Renal cortex interstitium (tissue), 11 donors: ENCODE data around the gene TAC3. TPM values are rescaled to one million over a fixed set of nuclear protein-coding genes. Genes with fewer than 3 reads are reported as not detected.
A peak's percentile ranks its signal among the peaks of the same experiment; 100 is the strongest.

Experiments
- DNase-seq, 11 donors: peaks; one replicate each; pipeline ENCODE4 v3.0.0-alpha.2; 2013; ENCODE audit warnings: low read depth in 9 of 11, low spot score in 4 of 11; ENCODE audit errors: extremely low read depth in 1 of 11
- polyA plus RNA-seq, 3 donors: library from polyadenylated mRNA; unstranded; fragments of 120-200 nt; gene quantifications; one replicate each; pipeline ENCODE4 v1.2.1, GENCODE V29; 2013; ENCODE audit not compliant: insufficient read length in 3 of 3

The TAC3 gene
- polyA plus RNA-seq, 3 donors, result 0.24 to 1.1 (median 0.47) TPM

GRCh38 chr12:57010627-57011247, 5.6 kb downstream of the TAC3 start:
- no peak for DNase-seq

- no peak for DNase-seq
These were observed 6.2 kb downstream of the TAC3 start for GRCh38 chr12:57009949-57010626.

GRCh38 chr12:57008178-57008577, 8.2 kb downstream of the TAC3 start:
- DNase-seq, result peak in 8 of 11 donors; percentile 34 to 70 (median 44)

GRCh38 chr12:57006809-57007475, 9.4 kb downstream of the TAC3 start:
- no peak for DNase-seq

- DNase-seq, result peak in 4 of 11 donors; percentile 48 to 60 (median 53)
These were observed 10.1 kb downstream of the TAC3 start, which contains the start of gene ZBTB39 for GRCh38 chr12:57005980-57006808. ZBTB39 (minus strand) TSS chr12:57006546; CDS start chr12:57004917, 1,629 bp downstream.

- DNase-seq, result no peak
These were observed 11.7 kb downstream of the TAC3 start for GRCh38 chr12:57004651-57005050.

GRCh38 chr12:57003395-57003794, 12.9 kb downstream of the TAC3 start:
- no peak for DNase-seq

GRCh38 chr12:57001448-57001906, 14.9 kb downstream of the TAC3 start:
- peak in 3 of 11 donors; percentile 40 to 44 (median 43) for DNase-seq

GRCh38 chr12:57000393-57000792, 15.9 kb downstream of the TAC3 start:
- DNase-seq, result no peak

- no peak for DNase-seq
These were observed 16.9 kb downstream of the TAC3 start for GRCh38 chr12:56999456-56999855.

- DNase-seq, result no peak
These were observed 17.3 kb downstream of the TAC3 start for GRCh38 chr12:56998981-56999380.

GRCh38 chr12:56998316-56998715, 18.0 kb downstream of the TAC3 start:
- no peak for DNase-seq

- DNase-seq, result no peak
These were observed 19.4 kb downstream of the TAC3 start for GRCh38 chr12:56996793-56997545.

GRCh38 chr12:56995930-56996496, 20.3 kb downstream of the TAC3 start:
- DNase-seq, result no peak

- no peak for DNase-seq
These were observed 21.0 kb downstream of the TAC3 start for GRCh38 chr12:56995201-56995929.

- DNase-seq, result no peak
These were observed 22.0 kb downstream of the TAC3 start for GRCh38 chr12:56994231-56994746.

- no peak for DNase-seq
These were observed 23.0 kb downstream of the TAC3 start for GRCh38 chr12:56993346-56993745.
